HCT116 (cell line): ENCODE results near the gene FSTL4. TPM values are rescaled to one million over a fixed set of nuclear protein-coding genes. Genes with fewer than 3 reads are reported as not detected.

Experiments used
- ATAC-seq: fragments of 200-7000 bp; cut with Tn5 transposase; 2 replicates; pipeline ENCODE4 v1.9.1; 2020; ENCODE audit warnings: mild to moderate bottlenecking, moderate library complexity
- BruUV-seq: library from RNA; stranded (reverse); fragments of 400-500 nt; replicated peaks from 2 replicates; lab custom pipeline; 2021; lab: Mats Ljungman, UMichigan
- CTCF ChIA-PET: fragments of 300-600 bp; sonication (Branson Sonifier 250); formaldehyde crosslinking; loops from one replicate; lab custom pipeline; 2021; ENCODE audit warnings: antibody characterized with exemption; lab: Charles Lee
- POLR2A ChIA-PET: fragments of 300-600, 350-600 bp; sonication (Branson Sonifier 250); formaldehyde crosslinking; loops from one replicate; lab custom pipeline; 2021; ENCODE audit warnings: antibody characterized with exemption; lab: Charles Lee
- RAD21 ChIA-PET, 2 experiments: fragments of 300-600 bp; sonication (Branson Sonifier 250); formaldehyde crosslinking; loops; one replicate each; lab custom pipeline; 2023; ENCODE audit warnings: low total read pairs in 2 of 2; ENCODE audit not compliant: uncharacterized antibody in 2 of 2, unreplicated experiment in 2 of 2, low non-redundant PET in 1 of 2; lab: Charles Lee
- DNase-seq: peaks from one replicate; pipeline ENCODE4 v3.0.0-alpha.2; 2010; ENCODE audit warnings: low read depth, low spot score
- H2AFZ ChIP-seq: fragments of 200-600 bp; shearing (Covaris generic), sonication (generic); 2 replicates; pipeline ENCODE4 v1.6.1; 2017; ENCODE audit warnings: low read depth, mixed run types, mixed read lengths, antibody characterized with exemption, low read length; ENCODE audit not compliant: poor library complexity, severe bottlenecking
- H3K27ac ChIP-seq: 2 replicates; pipeline ENCODE4 v1.5.1; 2012; ENCODE audit warnings: low read depth, low read length
- H3K27me3 ChIP-seq: fragments of 200-600 bp; sonication (generic); 2 replicates; pipeline ENCODE4 v1.6.1; 2016; ENCODE audit warnings: mixed run types, low read length, mixed read lengths; ENCODE audit not compliant: insufficient read depth
- H3K36me3 ChIP-seq, 2 experiments: fragments of 200-500 bp in 1 of 2; fragments of 200-600 bp in 1 of 2; sonication (Bioruptor generic) in 1 of 2; sonication (generic) in 1 of 2; 2 replicates each; pipeline versions ENCODE4 v1.5.1 to v1.6.1; 2014 to 2016; ENCODE audit warnings: low read length in 2 of 2, inconsistent platforms in 1 of 2, mixed read lengths in 1 of 2, mixed run types in 1 of 2; ENCODE audit not compliant: insufficient read depth in 2 of 2, control insufficient read depth in 1 of 2
- H3K4me1 ChIP-seq, 2 experiments: fragments of 200-600 bp in 1 of 2; sonication (generic) in 1 of 2; 2 replicates each; pipeline versions ENCODE4 v1.5.1 to v1.6.1; 2012 to 2017; ENCODE audit warnings: low read length in 2 of 2, inconsistent platforms in 1 of 2, mild to moderate bottlenecking in 1 of 2, mixed read lengths in 1 of 2, mixed run types in 1 of 2, moderate library complexity in 1 of 2; ENCODE audit not compliant: insufficient read depth in 2 of 2, control insufficient read depth in 1 of 2
- H3K4me2 ChIP-seq: fragments of 200-600 bp; sonication (generic); 2 replicates; pipeline ENCODE4 v1.6.1; 2017; ENCODE audit warnings: mixed run types, low read length, mixed read lengths
- H3K4me3 ChIP-seq, 2 experiments: fragments of 200-600 bp in 1 of 2; sonication (generic) in 1 of 2; replicated peaks in 1 of 2; 2 replicates each; pipeline ENCODE4 v1.5.1; 2011 to 2016; ENCODE audit warnings: low read length in 2 of 2, control low read depth in 1 of 2, low read depth in 1 of 2, mild to moderate bottlenecking in 1 of 2, mixed read lengths in 1 of 2, mixed run types in 1 of 2
- H3K79me2 ChIP-seq: fragments of 200-600 bp; sonication (generic); 2 replicates; pipeline ENCODE4 v1.6.1; 2017; ENCODE audit warnings: mild to moderate bottlenecking, mixed run types, low read length, moderate library complexity, mixed read lengths; ENCODE audit not compliant: insufficient read depth
- H3K9ac ChIP-seq: fragments of 200-600 bp; sonication (generic); 2 replicates; pipeline ENCODE4 v1.6.1; 2016; ENCODE audit warnings: low read length, mixed read lengths
- H3K9me2 ChIP-seq: fragments of 200-600 bp; sonication (generic), shearing (Covaris generic); 2 replicates; pipeline ENCODE4 v1.6.1; 2017; ENCODE audit warnings: mixed run types, mild to moderate bottlenecking, moderate library complexity; ENCODE audit not compliant: insufficient read depth
- H3K9me3 ChIP-seq, 2 experiments: fragments of 200-500 bp in 1 of 2; fragments of 200-600 bp in 1 of 2; sonication (Bioruptor generic) in 1 of 2; sonication (generic) in 1 of 2; 2 replicates each; pipeline ENCODE4 v1.6.1; 2014 to 2017; ENCODE audit warnings: low read length in 2 of 2, mixed read lengths in 2 of 2, inconsistent platforms in 1 of 2, low read depth in 1 of 2, mild to moderate bottlenecking in 1 of 2, mixed run types in 1 of 2, moderate library complexity in 1 of 2; ENCODE audit not compliant: control insufficient read depth in 1 of 2, insufficient read depth in 1 of 2
- H4K20me1 ChIP-seq: fragments of 200-600 bp; sonication (generic), shearing (Covaris generic); 2 replicates; pipeline ENCODE4 v1.6.1; 2017; ENCODE audit warnings: mixed run types, mild to moderate bottlenecking, moderate library complexity; ENCODE audit not compliant: insufficient read depth
- CBX3 ChIP-seq: IDR thresholded peaks from 2 replicates; pipeline ENCODE4 v1.6.1; 2012; ENCODE audit warnings: low read depth
- CEBPB ChIP-seq: IDR thresholded peaks from 2 replicates; pipeline ENCODE4 v1.6.1; 2012; ENCODE audit warnings: low read depth
- EGR1 ChIP-seq: IDR thresholded peaks from 2 replicates; pipeline ENCODE4 v1.6.1; 2012; ENCODE audit warnings: low read depth
- EZH2 ChIP-seq: fragments of 200-600 bp; sonication (generic); IDR thresholded peaks from 2 replicates; pipeline ENCODE4 v1.6.1; 2017; ENCODE audit warnings: antibody characterized with exemption, mixed run types
- FOSL1 ChIP-seq: IDR thresholded peaks from 2 replicates; pipeline ENCODE4 v1.6.1; 2012; ENCODE audit warnings: low read depth
- JUND ChIP-seq: IDR thresholded peaks from 2 replicates; pipeline ENCODE4 v1.6.1; 2012
- POLR2A ChIP-seq: IDR thresholded peaks from 2 replicates; pipeline ENCODE4 v1.7.0; 2011; ENCODE audit warnings: borderline replicate concordance; ENCODE audit not compliant: insufficient read depth, insufficient read length; ENCODE audit errors: extremely low read depth
- POLR2AphosphoS5 ChIP-seq: IDR thresholded peaks from 2 replicates; pipeline ENCODE4 v1.6.1; 2011; ENCODE audit warnings: mild to moderate bottlenecking, low read depth, low read length, moderate library complexity
- RAD21 ChIP-seq: IDR thresholded peaks from 2 replicates; pipeline ENCODE4 v1.6.1; 2012; ENCODE audit warnings: low read depth, mild to moderate bottlenecking
- SIN3A ChIP-seq: IDR thresholded peaks from 2 replicates; pipeline ENCODE4 v1.6.1; 2012; ENCODE audit warnings: low read depth
- SP1 ChIP-seq: IDR thresholded peaks from 2 replicates; pipeline ENCODE4 v1.6.1; 2012; ENCODE audit warnings: low read depth
- SRF ChIP-seq: IDR thresholded peaks from 2 replicates; pipeline ENCODE4 v1.6.1; 2012; ENCODE audit warnings: low read depth
- TCF7L2 ChIP-seq: IDR thresholded peaks from 2 replicates; pipeline ENCODE4 v1.7.0; 2011; ENCODE audit warnings: borderline replicate concordance, inconsistent platforms; ENCODE audit not compliant: insufficient read depth, insufficient read length; ENCODE audit errors: extremely low read depth
- YY1 ChIP-seq: IDR thresholded peaks from 2 replicates; pipeline ENCODE4 v1.6.1; 2011; ENCODE audit warnings: low read length, low read depth, moderate library complexity, mild to moderate bottlenecking; ENCODE audit not compliant: insufficient replicate concordance; ENCODE audit errors: extremely low read depth
- ZNF274 ChIP-seq: fragments of 200-500 bp; sonication (Bioruptor generic); IDR thresholded peaks from 2 replicates; pipeline ENCODE4 v1.6.1; 2014; ENCODE audit warnings: mild to moderate bottlenecking, low read depth, low read length, inconsistent platforms
- intact Hi-C: fragments of 100-400 bp; cut with micrococcal nuclease; formaldehyde crosslinking; loops from 2 replicates; pipeline ENCODE4 v1.10.0; 2022
- total RNA-seq: library from RNA; stranded (reverse); gene quantifications from one replicate; pipeline ENCODE4 v1.2.1, GENCODE V29; 2021; ENCODE audit not compliant: unreplicated experiment
- TF ChIP-seq, protein P1 (sequence below), 3 experiments: fragments of 200-600 bp in 1 of 3; sonication (generic) in 1 of 3; IDR thresholded peaks in 2 of 3; conservative IDR thresholded peaks in 1 of 3; 2 replicates each; pipeline ENCODE4 v1.5.1; 2012 to 2017; ENCODE audit warnings: low read depth in 2 of 3, low read length in 2 of 3, antibody characterized with exemption in 1 of 3, borderline replicate concordance in 1 of 3, control low read depth in 1 of 3, mild to moderate bottlenecking in 1 of 3, mixed read lengths in 1 of 3, mixed run types in 1 of 3, moderate library complexity in 1 of 3; ENCODE audit not compliant: insufficient read depth in 1 of 3
- TF ChIP-seq, protein P2 (sequence below): IDR thresholded peaks from 2 replicates; pipeline ENCODE4 v1.6.1; 2012

Gene FSTL4
- total RNA-seq, 1 experiment from 2014 or later, result 0.37 TPM

DNA sequence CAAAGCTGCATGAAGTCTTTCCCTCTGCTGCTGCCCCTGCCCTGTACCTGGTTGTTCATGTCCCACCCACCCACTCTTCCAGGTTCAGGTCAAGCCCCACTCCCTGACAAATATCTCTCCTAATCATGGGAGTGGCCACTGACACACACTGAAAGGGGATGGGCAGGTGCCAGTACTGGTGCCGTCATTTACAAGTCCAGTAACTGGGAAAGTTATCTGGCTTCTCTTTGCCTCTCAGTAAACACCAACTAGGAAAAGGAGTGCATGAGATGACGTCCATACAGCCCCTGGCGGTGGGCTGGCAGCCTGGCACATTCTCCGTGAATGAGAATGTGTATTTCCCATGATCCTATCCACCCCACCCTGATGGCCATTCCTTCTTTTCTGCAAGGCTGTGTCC is 225.2 kb downstream of the FSTL4 start:
- TF ChIP-seq, protein P1, sequence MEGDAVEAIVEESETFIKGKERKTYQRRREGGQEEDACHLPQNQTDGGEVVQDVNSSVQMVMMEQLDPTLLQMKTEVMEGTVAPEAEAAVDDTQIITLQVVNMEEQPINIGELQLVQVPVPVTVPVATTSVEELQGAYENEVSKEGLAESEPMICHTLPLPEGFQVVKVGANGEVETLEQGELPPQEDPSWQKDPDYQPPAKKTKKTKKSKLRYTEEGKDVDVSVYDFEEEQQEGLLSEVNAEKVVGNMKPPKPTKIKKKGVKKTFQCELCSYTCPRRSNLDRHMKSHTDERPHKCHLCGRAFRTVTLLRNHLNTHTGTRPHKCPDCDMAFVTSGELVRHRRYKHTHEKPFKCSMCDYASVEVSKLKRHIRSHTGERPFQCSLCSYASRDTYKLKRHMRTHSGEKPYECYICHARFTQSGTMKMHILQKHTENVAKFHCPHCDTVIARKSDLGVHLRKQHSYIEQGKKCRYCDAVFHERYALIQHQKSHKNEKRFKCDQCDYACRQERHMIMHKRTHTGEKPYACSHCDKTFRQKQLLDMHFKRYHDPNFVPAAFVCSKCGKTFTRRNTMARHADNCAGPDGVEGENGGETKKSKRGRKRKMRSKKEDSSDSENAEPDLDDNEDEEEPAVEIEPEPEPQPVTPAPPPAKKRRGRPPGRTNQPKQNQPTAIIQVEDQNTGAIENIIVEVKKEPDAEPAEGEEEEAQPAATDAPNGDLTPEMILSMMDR (IDR thresholded peaks at IDR 0.05 in 2 of 3, conservative IDR thresholded peaks at IDR 0.05 in 1 of 3; ENCODE audit: borderline replicate concordance in 1 of 3, insufficient read depth in 1 of 3, low read depth in 2 of 3, low read length in 2 of 3), result no peak
- TF ChIP-seq FOSL1 (no peak), ZNF274 (no peak), JUND (no peak), SIN3A (no peak), YY1 (no peak), EZH2 (no peak), EGR1 (no peak), SP1 (no peak)
- no peaks in the 10 kb centered on the region for H3K4me1 ChIP-seq
- H3K9me3 ChIP-seq, result no peaks in the 10 kb centered on the region
- ChIA-PET RAD21 (no interaction called here), POLR2A (no interaction called here), CTCF (no interaction called here)
- H3K36me3 ChIP-seq, result no peaks in the 10 kb centered on the region
- H4K20me1 ChIP-seq, result no peaks in the 10 kb centered on the region
- H3K9ac ChIP-seq, result no peak overlapping the region
- BruUV-seq, result no TSS peak
- no peak overlapping the region for H3K27ac ChIP-seq
- H3K9me2 ChIP-seq, result no peaks in the 10 kb centered on the region
- no peak overlapping the region for H2AFZ ChIP-seq
- H3K79me2 ChIP-seq, result no peaks in the 10 kb centered on the region
- intact Hi-C loops, result no loop called here
- ATAC-seq (no peak), DNase-seq (no peak)
- H3K27me3 ChIP-seq, result peaks cover 29% of the 10 kb centered on the region
- no peak overlapping the region for H3K4me2 ChIP-seq
- H3K4me3 ChIP-seq, result no peak overlapping the region

DNA sequence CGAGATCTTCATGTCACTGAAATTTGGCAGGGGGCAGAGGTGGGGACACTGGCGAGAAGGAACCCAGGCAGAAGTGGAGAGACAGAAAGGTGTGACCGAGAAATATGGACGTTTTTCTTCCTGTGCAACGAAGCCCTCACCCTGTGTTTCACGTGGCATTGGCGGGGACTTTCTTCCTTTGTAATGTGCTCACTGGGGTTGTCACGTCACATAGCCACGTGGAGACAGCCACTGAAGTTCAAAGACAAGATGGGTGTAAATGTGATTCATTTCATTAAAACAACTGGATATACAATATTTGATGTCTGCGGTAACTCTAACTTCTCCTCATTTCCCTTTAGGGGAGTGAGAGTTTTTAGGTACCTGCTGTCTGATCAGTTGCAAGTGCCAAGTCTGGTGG is 225.7 kb downstream of the FSTL4 start:
- no TSS peak for BruUV-seq
- intact Hi-C loops, result no loop called here
- Histone ChIP-seq H4K20me1 (no peaks in the 10 kb centered on the region), H3K27ac (no peak overlapping the region), H3K4me3 (no peak overlapping the region), H2AFZ (no peak overlapping the region), H3K9me2 (no peaks in the 10 kb centered on the region), H3K36me3 (no peaks in the 10 kb centered on the region), H3K4me1 (no peaks in the 10 kb centered on the region), H3K79me2 (no peaks in the 10 kb centered on the region), H3K9ac (no peak overlapping the region), H3K27me3 (peaks cover 29% of the 10 kb centered on the region), H3K4me2 (no peak overlapping the region), H3K9me3 (no peaks in the 10 kb centered on the region)
- DNase-seq (no peak), ATAC-seq (no peak)
- POLR2A ChIA-PET, result no interaction called here
- RAD21 ChIA-PET, result no interaction called here
- CTCF ChIA-PET, result no interaction called here
- TF ChIP-seq FOSL1, result no peak
- no peak for TF ChIP-seq SRF
- no peak for TF ChIP-seq RAD21
- TF ChIP-seq, protein P2, sequence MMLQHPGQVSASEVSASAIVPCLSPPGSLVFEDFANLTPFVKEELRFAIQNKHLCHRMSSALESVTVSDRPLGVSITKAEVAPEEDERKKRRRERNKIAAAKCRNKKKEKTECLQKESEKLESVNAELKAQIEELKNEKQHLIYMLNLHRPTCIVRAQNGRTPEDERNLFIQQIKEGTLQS, result no peak
- TF ChIP-seq YY1, result no peak
- no peak for TF ChIP-seq TCF7L2
- TF ChIP-seq, protein P1 (IDR thresholded peaks at IDR 0.05 in 2 of 3, conservative IDR thresholded peaks at IDR 0.05 in 1 of 3; ENCODE audit: borderline replicate concordance in 1 of 3, insufficient read depth in 1 of 3, low read depth in 2 of 3, low read length in 2 of 3), result no peak
- no peak for TF ChIP-seq CBX3
- no peak for TF ChIP-seq POLR2A
- TF ChIP-seq POLR2AphosphoS5, result no peak
- TF ChIP-seq EZH2, result no peak
- TF ChIP-seq SP1, result no peak
- TF ChIP-seq CEBPB, result no peak
